HCT116 (cell line): ENCODE results near the gene COL28A1.

Experiments used
- ATF3 ChIP-seq: IDR thresholded peaks from 2 replicates; pipeline ENCODE4 v1.6.1; 2012
- CEBPB ChIP-seq: IDR thresholded peaks from 2 replicates; pipeline ENCODE4 v1.6.1; 2012; ENCODE audit warnings: low read depth
- CTCF ChIP-seq, 3 experiments: fragments of 200-600 bp in 1 of 3; sonication (generic) in 1 of 3; IDR thresholded peaks in 2 of 3; conservative IDR thresholded peaks in 1 of 3; 2 replicates each; pipeline ENCODE4 v1.5.1; 2012 to 2017; ENCODE audit warnings: low read depth in 2 of 3, low read length in 2 of 3, antibody characterized with exemption in 1 of 3, borderline replicate concordance in 1 of 3, control low read depth in 1 of 3, mild to moderate bottlenecking in 1 of 3, mixed read lengths in 1 of 3, mixed run types in 1 of 3, moderate library complexity in 1 of 3; ENCODE audit not compliant: insufficient read depth in 1 of 3
- EZH2 ChIP-seq: fragments of 200-600 bp; sonication (generic); IDR thresholded peaks from 2 replicates; pipeline ENCODE4 v1.6.1; 2017; ENCODE audit warnings: antibody characterized with exemption, mixed run types
- POLR2A ChIP-seq: IDR thresholded peaks from 2 replicates; pipeline ENCODE4 v1.7.0; 2011; ENCODE audit warnings: borderline replicate concordance; ENCODE audit not compliant: insufficient read depth, insufficient read length; ENCODE audit errors: extremely low read depth
- POLR2AphosphoS5 ChIP-seq: IDR thresholded peaks from 2 replicates; pipeline ENCODE4 v1.6.1; 2011; ENCODE audit warnings: mild to moderate bottlenecking, low read depth, low read length, moderate library complexity
- RAD21 ChIP-seq: IDR thresholded peaks from 2 replicates; pipeline ENCODE4 v1.6.1; 2012; ENCODE audit warnings: low read depth, mild to moderate bottlenecking
- SRF ChIP-seq: IDR thresholded peaks from 2 replicates; pipeline ENCODE4 v1.6.1; 2012; ENCODE audit warnings: low read depth
- ZNF274 ChIP-seq: fragments of 200-500 bp; sonication (Bioruptor generic); IDR thresholded peaks from 2 replicates; pipeline ENCODE4 v1.6.1; 2014; ENCODE audit warnings: mild to moderate bottlenecking, low read depth, low read length, inconsistent platforms

GRCh38 chr7:7435978-7436377, 99.7 kb downstream of the COL28A1 start:
- TF ChIP-seq POLR2AphosphoS5 (no peak), CTCF (IDR thresholded peaks at IDR 0.05 in 2 of 3, conservative IDR thresholded peaks at IDR 0.05 in 1 of 3; ENCODE audit: borderline replicate concordance in 1 of 3, insufficient read depth in 1 of 3, low read depth in 2 of 3, low read length in 2 of 3) (no peak), POLR2A (no peak), ATF3 (no peak), ZNF274 (no peak), SRF (no peak), RAD21 (no peak), CEBPB (no peak), EZH2 (no peak)
